NCI-H1436 (cell line): ENCODE measurements around the gene DUOXA1.

Source experiments
- DNase-seq: peaks from one replicate; lab custom pipeline; 2025; lab: John Stamatoyannopoulos, UW

The DUOXA1 gene

GRCh38 chr15:45129651-45130129, at the start of gene DUOXA1, which contains the start of gene DUOX1:
Gene DUOXA1 (minus strand): TSS chr15:45129879. CDS start chr15:45123014, 6,865 bp downstream.
Gene DUOX1 (plus strand): TSS chr15:45129994. CDS start chr15:45131967, 1,973 bp downstream.
- peak; percentile 26 for DNase-seq

GRCh38 chr15:45177285-45177684, 47.6 kb upstream of the DUOXA1 start:
- DNase-seq: no peak

- no peak for DNase-seq
These were observed 44.9 kb upstream of the DUOXA1 start for GRCh38 chr15:45174577-45174976.

- DNase-seq: no peak
These were observed 44.4 kb upstream of the DUOXA1 start for GRCh38 chr15:45174069-45174468.

- DNase-seq: no peak
These were observed 42.2 kb upstream of the DUOXA1 start for GRCh38 chr15:45171912-45172311.

- peak; percentile 59 for DNase-seq
These were observed 40.2 kb upstream of the DUOXA1 start for GRCh38 chr15:45169608-45170480.

- DNase-seq: no peak
These were observed 39.3 kb upstream of the DUOXA1 start for GRCh38 chr15:45168751-45169551.

- DNase-seq: no peak
These were observed 38.6 kb upstream of the DUOXA1 start for GRCh38 chr15:45168286-45168685.

GRCh38 chr15:45167631-45168205, 38.0 kb upstream of the DUOXA1 start:
- DNase-seq: no peak

GRCh38 chr15:45166834-45167630, 37.4 kb upstream of the DUOXA1 start:
- peak; percentile 83 for DNase-seq

- no peak for DNase-seq
These were observed 35.9 kb upstream of the DUOXA1 start for GRCh38 chr15:45165536-45165935.

- DNase-seq: no peak
These were observed 35.2 kb upstream of the DUOXA1 start for GRCh38 chr15:45164914-45165313.

GRCh38 chr15:45163508-45163856, 33.8 kb upstream of the DUOXA1 start:
- DNase-seq: no peak

GRCh38 chr15:45162771-45163507, 33.3 kb upstream of the DUOXA1 start:
- peak; percentile 61 for DNase-seq

GRCh38 chr15:45161666-45162065, 32.0 kb upstream of the DUOXA1 start:
- DNase-seq: no peak

GRCh38 chr15:45157974-45158373, 28.3 kb upstream of the DUOXA1 start:
- DNase-seq: no peak

GRCh38 chr15:45156744-45157455, 27.2 kb upstream of the DUOXA1 start:
- DNase-seq: peak; percentile 53

GRCh38 chr15:45155739-45156138, 26.1 kb upstream of the DUOXA1 start:
- no peak for DNase-seq

- no peak for DNase-seq
These were observed 22.5 kb upstream of the DUOXA1 start for GRCh38 chr15:45151998-45152828.
